ENCODE measurements around the gene SVOP.
"Not testable (repeated sequence)": the region's sequence is repeated elsewhere in the genome, so short reads cannot be mapped to it uniquely, and the experiment has no call there.

The SVOP gene

DNA sequence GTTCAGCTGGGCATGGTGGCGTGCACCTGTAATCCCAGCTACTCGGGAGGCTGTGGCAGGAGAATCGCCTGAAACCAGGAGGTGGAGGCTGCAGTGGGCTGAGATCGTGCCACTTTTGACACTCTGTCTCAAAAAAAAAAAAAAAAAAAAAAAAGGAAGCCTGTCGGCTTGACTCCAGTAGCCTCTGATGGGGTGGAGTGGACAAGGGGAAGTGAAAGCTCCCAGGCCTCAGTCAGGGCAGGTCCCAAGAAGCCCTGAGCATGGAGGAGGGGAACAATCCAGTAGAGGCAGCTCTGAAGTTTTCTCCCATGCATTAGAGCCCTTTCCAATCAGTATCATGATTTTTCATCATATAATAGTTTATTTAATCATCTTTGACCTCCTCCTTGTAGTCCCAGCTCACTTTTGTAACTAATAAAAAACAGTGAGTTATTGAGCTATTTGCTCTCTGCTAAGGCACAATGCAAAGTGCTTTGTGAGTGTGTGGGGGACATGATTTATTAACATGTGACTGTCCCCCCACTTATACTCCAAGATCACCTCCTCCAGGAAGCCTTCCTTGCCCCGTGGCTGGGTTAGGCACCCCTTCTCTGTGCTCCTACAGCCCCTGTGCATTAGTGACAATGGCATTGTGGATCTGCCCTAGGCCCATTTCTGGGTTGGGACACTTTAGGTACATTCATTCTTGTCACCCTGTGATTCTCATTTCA lies 158.8 kb downstream of the SVOP start:
- peak; percentile 74 for DNase-seq (ENCODE audit: low read depth)

DNA sequence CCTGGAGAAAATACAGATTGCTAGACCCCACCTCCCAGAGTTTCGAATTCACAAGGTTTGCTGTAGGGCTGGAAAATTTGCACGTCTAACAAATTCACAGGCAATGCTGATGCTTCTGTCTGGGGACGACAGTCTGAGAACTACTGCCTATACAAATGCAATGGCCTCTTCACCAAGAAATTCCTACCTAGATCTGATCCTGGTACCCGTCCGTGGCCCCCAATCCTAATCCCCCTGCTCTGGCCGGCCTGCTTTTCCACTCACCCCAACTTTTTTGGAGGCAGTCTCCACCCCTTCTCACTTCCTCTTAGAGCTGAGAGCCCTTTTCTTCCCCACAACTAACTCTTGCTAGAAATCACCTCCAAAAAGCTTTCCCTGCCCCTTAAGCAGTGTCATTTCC lies 160.4 kb downstream of the SVOP start:
- peak; percentile 36 for DNase-seq (ENCODE audit: low read depth)
- TF ChIP-seq, protein P1, sequence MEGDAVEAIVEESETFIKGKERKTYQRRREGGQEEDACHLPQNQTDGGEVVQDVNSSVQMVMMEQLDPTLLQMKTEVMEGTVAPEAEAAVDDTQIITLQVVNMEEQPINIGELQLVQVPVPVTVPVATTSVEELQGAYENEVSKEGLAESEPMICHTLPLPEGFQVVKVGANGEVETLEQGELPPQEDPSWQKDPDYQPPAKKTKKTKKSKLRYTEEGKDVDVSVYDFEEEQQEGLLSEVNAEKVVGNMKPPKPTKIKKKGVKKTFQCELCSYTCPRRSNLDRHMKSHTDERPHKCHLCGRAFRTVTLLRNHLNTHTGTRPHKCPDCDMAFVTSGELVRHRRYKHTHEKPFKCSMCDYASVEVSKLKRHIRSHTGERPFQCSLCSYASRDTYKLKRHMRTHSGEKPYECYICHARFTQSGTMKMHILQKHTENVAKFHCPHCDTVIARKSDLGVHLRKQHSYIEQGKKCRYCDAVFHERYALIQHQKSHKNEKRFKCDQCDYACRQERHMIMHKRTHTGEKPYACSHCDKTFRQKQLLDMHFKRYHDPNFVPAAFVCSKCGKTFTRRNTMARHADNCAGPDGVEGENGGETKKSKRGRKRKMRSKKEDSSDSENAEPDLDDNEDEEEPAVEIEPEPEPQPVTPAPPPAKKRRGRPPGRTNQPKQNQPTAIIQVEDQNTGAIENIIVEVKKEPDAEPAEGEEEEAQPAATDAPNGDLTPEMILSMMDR (IDR thresholded peaks at IDR 0.05; ENCODE audit: insufficient read depth, low read depth, low read length, missing control alignments), result no peak
- H3K4me3 ChIP-seq (ENCODE audit: low read depth, low read length), result no peak overlapping the region

More for the DNA sequence above, 158.8 kb downstream of the SVOP start:
- TF ChIP-seq, protein P1 (IDR thresholded peaks at IDR 0.05; ENCODE audit: insufficient read depth, low read depth, low read length, missing control alignments), result no peak
- no peak overlapping the region for H3K4me3 ChIP-seq (ENCODE audit: low read depth, low read length)

DNA sequence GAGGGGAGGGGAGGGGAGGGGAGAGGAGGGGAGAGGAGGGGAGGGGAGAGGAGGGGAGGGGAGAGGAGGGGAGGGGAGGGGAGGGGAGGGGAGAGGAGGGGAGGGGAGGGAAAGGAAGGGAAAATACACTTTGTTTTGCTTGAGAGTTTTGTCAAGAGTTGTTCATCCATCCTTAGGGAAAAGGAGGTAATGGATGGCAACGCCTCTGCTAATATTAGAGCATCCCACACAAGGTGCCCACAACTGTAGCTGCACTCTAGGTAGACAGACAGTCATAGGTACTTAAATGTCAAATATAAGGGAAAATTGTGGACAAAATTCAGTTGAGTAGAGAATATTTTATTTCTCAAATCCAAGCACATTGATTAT lies 161.0 kb downstream of the SVOP start:
- no peak overlapping the region for H3K4me3 ChIP-seq (ENCODE audit: low read depth, low read length)
- no peak for DNase-seq (ENCODE audit: low read depth)
- TF ChIP-seq, protein P1 (IDR thresholded peaks at IDR 0.05; ENCODE audit: insufficient read depth, low read depth, low read length, missing control alignments), result no peak

GRCh38 chr12:108859141-108859922 lies 161.5 kb downstream of the SVOP start:
- not testable (repeated sequence) for H3K4me3 ChIP-seq (ENCODE audit: low read depth, low read length); DNase-seq (ENCODE audit: low read depth)

GRCh38 chr12:108858311-108859074 lies 162.4 kb downstream of the SVOP start:
- DNase-seq (ENCODE audit: low read depth), result no peak
- TF ChIP-seq, protein P1 (IDR thresholded peaks at IDR 0.05; ENCODE audit: insufficient read depth, low read depth, low read length, missing control alignments), result no peak
- peak overlapping the region; percentile 70 for H3K4me3 ChIP-seq (ENCODE audit: low read depth, low read length)
